ENCODE data around the gene COL26A1.

DNA sequence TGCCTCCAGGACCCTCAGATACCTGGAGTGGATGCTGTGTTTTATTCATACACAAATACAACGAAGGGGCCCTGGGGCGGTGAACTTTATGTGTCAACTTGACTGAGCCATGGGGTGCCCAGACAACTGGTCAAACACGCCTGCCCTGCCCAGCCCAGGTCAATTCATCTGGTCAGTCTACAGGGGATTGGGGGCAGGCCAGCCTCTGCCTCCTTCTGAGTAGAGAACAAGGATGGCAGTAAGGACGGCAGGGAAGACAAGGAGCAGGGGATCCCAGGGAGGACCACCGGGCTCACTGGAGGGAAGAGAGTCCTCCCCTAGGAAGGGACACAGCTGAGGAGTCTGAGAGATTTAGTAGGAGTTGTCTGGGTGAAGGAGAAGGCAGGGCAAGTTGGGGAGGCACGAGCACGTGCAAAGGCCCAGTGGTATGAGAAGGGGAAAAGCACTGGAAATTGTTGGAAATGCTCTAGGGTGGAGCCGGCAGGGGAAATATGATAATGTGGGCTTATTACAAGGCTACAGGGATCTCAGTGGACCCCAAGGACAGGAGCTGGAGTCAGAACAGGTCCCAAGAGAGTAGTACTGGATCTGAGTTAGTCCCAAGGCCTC is 203.0 kb downstream of the COL26A1 start:
- TF ChIP-seq EP300 (IDR thresholded peaks at IDR 0.05) (no peak), POLR2A (IDR thresholded peaks at IDR 0.05) (no peak)
- TF ChIP-seq, protein P1, sequence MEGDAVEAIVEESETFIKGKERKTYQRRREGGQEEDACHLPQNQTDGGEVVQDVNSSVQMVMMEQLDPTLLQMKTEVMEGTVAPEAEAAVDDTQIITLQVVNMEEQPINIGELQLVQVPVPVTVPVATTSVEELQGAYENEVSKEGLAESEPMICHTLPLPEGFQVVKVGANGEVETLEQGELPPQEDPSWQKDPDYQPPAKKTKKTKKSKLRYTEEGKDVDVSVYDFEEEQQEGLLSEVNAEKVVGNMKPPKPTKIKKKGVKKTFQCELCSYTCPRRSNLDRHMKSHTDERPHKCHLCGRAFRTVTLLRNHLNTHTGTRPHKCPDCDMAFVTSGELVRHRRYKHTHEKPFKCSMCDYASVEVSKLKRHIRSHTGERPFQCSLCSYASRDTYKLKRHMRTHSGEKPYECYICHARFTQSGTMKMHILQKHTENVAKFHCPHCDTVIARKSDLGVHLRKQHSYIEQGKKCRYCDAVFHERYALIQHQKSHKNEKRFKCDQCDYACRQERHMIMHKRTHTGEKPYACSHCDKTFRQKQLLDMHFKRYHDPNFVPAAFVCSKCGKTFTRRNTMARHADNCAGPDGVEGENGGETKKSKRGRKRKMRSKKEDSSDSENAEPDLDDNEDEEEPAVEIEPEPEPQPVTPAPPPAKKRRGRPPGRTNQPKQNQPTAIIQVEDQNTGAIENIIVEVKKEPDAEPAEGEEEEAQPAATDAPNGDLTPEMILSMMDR (IDR thresholded peaks at IDR 0.05), result no peak
